ENCODE data around the gene IFNAR2. TPM values are rescaled to one million over a fixed set of nuclear protein-coding genes. Genes with fewer than 3 reads are reported as not detected.

Gene IFNAR2
- total RNA-seq, 1 donor from 2014 or later: 17.0 TPM

- H3K4me3 Mint-ChIP-seq: no peak overlapping the region
Measured at GRCh38 chr21:33207449-33208149, 22.1 kb upstream of the IFNAR2 start.

GRCh38 chr21:33208534-33208933 is 21.2 kb upstream of the IFNAR2 start:
- H3K4me1 Mint-ChIP-seq (ENCODE audit: unreplicated experiment): peaks cover 13% of the 10 kb centered on the region
- no peak for DNase-seq (ENCODE audit: extremely low spot score, unreplicated experiment)
- no peak overlapping the region for H3K4me3 Mint-ChIP-seq
- H3K9me3 Mint-ChIP-seq: no peaks in the 10 kb centered on the region
- no peaks in the 10 kb centered on the region for H3K36me3 Mint-ChIP-seq
- no peak overlapping the region for H3K27ac Mint-ChIP-seq
- no peaks in the 10 kb centered on the region for H3K27me3 Mint-ChIP-seq
- no peak for TF ChIP-seq CTCF (conservative IDR thresholded peaks at IDR 0.05)

More at GRCh38 chr21:33207449-33208149, 22.1 kb upstream of the IFNAR2 start:
- Mint-ChIP-seq H3K9me3 (no peaks in the 10 kb centered on the region), H3K27me3 (no peaks in the 10 kb centered on the region), H3K27ac (no peak overlapping the region), H3K36me3 (no peaks in the 10 kb centered on the region), H3K4me1 (ENCODE audit: unreplicated experiment) (peaks cover 14% of the 10 kb centered on the region)
- TF ChIP-seq CTCF (conservative IDR thresholded peaks at IDR 0.05): no peak
- no peak for DNase-seq (ENCODE audit: extremely low spot score, unreplicated experiment)

GRCh38 chr21:33211305-33211704 is 18.4 kb upstream of the IFNAR2 start:
- Mint-ChIP-seq H3K4me3 (no peak overlapping the region), H3K4me1 (ENCODE audit: unreplicated experiment) (peaks cover 6% of the 10 kb centered on the region), H3K36me3 (no peaks in the 10 kb centered on the region), H3K9me3 (no peaks in the 10 kb centered on the region), H3K27me3 (peaks cover 9% of the 10 kb centered on the region), H3K27ac (no peak overlapping the region)
- TF ChIP-seq CTCF (conservative IDR thresholded peaks at IDR 0.05): no peak
- no peak for DNase-seq (ENCODE audit: extremely low spot score, unreplicated experiment)

GRCh38 chr21:33211732-33212131 is 18.0 kb upstream of the IFNAR2 start:
- Mint-ChIP-seq H3K4me1 (ENCODE audit: unreplicated experiment) (peaks cover 6% of the 10 kb centered on the region), H3K27ac (no peak overlapping the region), H3K36me3 (no peaks in the 10 kb centered on the region), H3K9me3 (no peaks in the 10 kb centered on the region), H3K4me3 (no peak overlapping the region), H3K27me3 (peaks cover 9% of the 10 kb centered on the region)
- no peak for TF ChIP-seq CTCF (conservative IDR thresholded peaks at IDR 0.05)
- no peak for DNase-seq (ENCODE audit: extremely low spot score, unreplicated experiment)

- H3K27ac Mint-ChIP-seq: no peak overlapping the region
- peak overlapping the region; percentile 20 for H3K4me3 Mint-ChIP-seq
- no peaks in the 10 kb centered on the region for H3K36me3 Mint-ChIP-seq
- H3K4me1 Mint-ChIP-seq (ENCODE audit: unreplicated experiment): peaks cover 6% of the 10 kb centered on the region
- DNase-seq (ENCODE audit: extremely low spot score, unreplicated experiment): no peak
- H3K27me3 Mint-ChIP-seq: peaks cover 9% of the 10 kb centered on the region
- no peak for TF ChIP-seq CTCF (conservative IDR thresholded peaks at IDR 0.05)
- H3K9me3 Mint-ChIP-seq: no peaks in the 10 kb centered on the region
Measured at GRCh38 chr21:33212159-33212851, 17.4 kb upstream of the IFNAR2 start.

All from type B pancreatic cell (in vitro differentiated cells).